Measurements from ENCODE around the gene MIER2. TPM values are rescaled to one million over a fixed set of nuclear protein-coding genes. Genes with fewer than 3 reads are reported as not detected.
"Not testable (repeated sequence)": the region's sequence is repeated elsewhere in the genome, so short reads cannot be mapped to it uniquely, and the experiment has no call there.

Gene MIER2
- polyA plus RNA-seq (2013, experiment 1 of 2), result 30.7 TPM
- 37.0 TPM for polyA plus RNA-seq (2013, experiment 2 of 2)

- Histone ChIP-seq H3K4me1 (ENCODE audit: insufficient read depth, low read length) (peaks cover 5% of the 10 kb centered on the region; the same call in 1 of the 2 replicates), H3K36me3 (ENCODE audit: insufficient read depth, low read length) (peaks cover 18% of the 10 kb centered on the region), H3K4me3 (ENCODE audit: low read length) (peak within 1 kb of the TSS; percentile 77), H3K27ac (ENCODE audit: low read depth, low read length) (peak within 1 kb of the TSS; percentile 50; the same call in 1 of the 2 replicates), H3K27me3 (ENCODE audit: insufficient read depth, low read length) (peaks cover 10% of the 10 kb centered on the region; the same call in 1 of the 2 replicates), H3K9me3 (ENCODE audit: insufficient read depth, low read depth, low read length) (no peaks in the 10 kb centered on the region), H3K9ac (ENCODE audit: low read depth, low read length) (peak within 1 kb of the TSS; percentile 68)
- WGBS, result 15% methylated on average over 77 of the region's 77 CpGs
These were observed at the start of gene MIER2 for GRCh38 chr19:344625-345319. MIER2 (minus strand) TSS chr19:344796; CDS start chr19:344782, 14 bp downstream.

- not testable (repeated sequence) for H3K27ac ChIP-seq (ENCODE audit: low read depth, low read length); H3K9me3 ChIP-seq (ENCODE audit: insufficient read depth, low read depth, low read length)
- peaks cover 11% of the 10 kb centered on the region; the same call in 1 of the 2 replicates for H3K4me1 ChIP-seq (ENCODE audit: insufficient read depth, low read length)
These were observed 49.0 kb upstream of the MIER2 start for GRCh38 chr19:393560-393959.

GRCh38 chr19:392375-392970, 47.9 kb upstream of the MIER2 start:
- H3K9ac ChIP-seq (ENCODE audit: low read depth, low read length), result no peak overlapping the region
- H3K9me3 ChIP-seq (ENCODE audit: insufficient read depth, low read depth, low read length), result peaks cover 4% of the 10 kb centered on the region
- 88% methylated on average over 17 of the region's 17 CpGs for WGBS
- peaks cover 15% of the 10 kb centered on the region; the same call in 1 of the 2 replicates for H3K4me1 ChIP-seq (ENCODE audit: insufficient read depth, low read length)
- no peak overlapping the region for H3K27ac ChIP-seq (ENCODE audit: low read depth, low read length)
- H3K4me3 ChIP-seq (ENCODE audit: low read length), result no peak overlapping the region
- H3K27me3 ChIP-seq (ENCODE audit: insufficient read depth, low read length), result no peaks in the 10 kb centered on the region
- H3K36me3 ChIP-seq (ENCODE audit: insufficient read depth, low read length), result no peaks in the 10 kb centered on the region

More at GRCh38 chr19:393560-393959, 49.0 kb upstream of the MIER2 start:
- not testable (repeated sequence) for H3K9ac ChIP-seq (ENCODE audit: low read depth, low read length); H3K36me3 ChIP-seq (ENCODE audit: insufficient read depth, low read length); H3K4me3 ChIP-seq (ENCODE audit: low read length); H3K27me3 ChIP-seq (ENCODE audit: insufficient read depth, low read length)

GRCh38 chr19:391726-392374, 47.3 kb upstream of the MIER2 start:
- peaks cover 4% of the 10 kb centered on the region for H3K9me3 ChIP-seq (ENCODE audit: insufficient read depth, low read depth, low read length)
- peaks cover 17% of the 10 kb centered on the region; the same call in 1 of the 2 replicates for H3K4me1 ChIP-seq (ENCODE audit: insufficient read depth, low read length)
- no peaks in the 10 kb centered on the region for H3K36me3 ChIP-seq (ENCODE audit: insufficient read depth, low read length)
- no peak overlapping the region for H3K4me3 ChIP-seq (ENCODE audit: low read length)
- WGBS, result 92% methylated on average over 30 of the region's 30 CpGs
- no peak overlapping the region for H3K27ac ChIP-seq (ENCODE audit: low read depth, low read length)
- H3K27me3 ChIP-seq (ENCODE audit: insufficient read depth, low read length), result no peaks in the 10 kb centered on the region
- no peak overlapping the region for H3K9ac ChIP-seq (ENCODE audit: low read depth, low read length)

GRCh38 chr19:391207-391557, 46.6 kb upstream of the MIER2 start:
- Histone ChIP-seq H3K27me3 (ENCODE audit: insufficient read depth, low read length) (no peaks in the 10 kb centered on the region), H3K27ac (ENCODE audit: low read depth, low read length) (no peak overlapping the region), H3K9ac (ENCODE audit: low read depth, low read length) (no peak overlapping the region), H3K4me3 (ENCODE audit: low read length) (no peak overlapping the region), H3K36me3 (ENCODE audit: insufficient read depth, low read length) (no peaks in the 10 kb centered on the region), H3K4me1 (ENCODE audit: insufficient read depth, low read length) (peaks cover 20% of the 10 kb centered on the region), H3K9me3 (ENCODE audit: insufficient read depth, low read depth, low read length) (peaks cover 4% of the 10 kb centered on the region)
- 91% methylated on average over 2 of the region's 2 CpGs for WGBS

GRCh38 chr19:390386-391206, 46.0 kb upstream of the MIER2 start:
- Histone ChIP-seq H3K4me1 (ENCODE audit: insufficient read depth, low read length) (peaks cover 21% of the 10 kb centered on the region), H3K4me3 (ENCODE audit: low read length) (no peak overlapping the region), H3K27me3 (ENCODE audit: insufficient read depth, low read length) (no peaks in the 10 kb centered on the region), H3K36me3 (ENCODE audit: insufficient read depth, low read length) (no peaks in the 10 kb centered on the region), H3K27ac (ENCODE audit: low read depth, low read length) (no peak overlapping the region), H3K9ac (ENCODE audit: low read depth, low read length) (no peak overlapping the region), H3K9me3 (ENCODE audit: insufficient read depth, low read depth, low read length) (peaks cover 2% of the 10 kb centered on the region)
- 96% methylated on average over 30 of the region's 30 CpGs for WGBS

- no peaks in the 10 kb centered on the region for H3K27me3 ChIP-seq (ENCODE audit: insufficient read depth, low read length)
- no peak overlapping the region for H3K27ac ChIP-seq (ENCODE audit: low read depth, low read length)
- H3K4me1 ChIP-seq (ENCODE audit: insufficient read depth, low read length), result peaks cover 21% of the 10 kb centered on the region
- no peak overlapping the region for H3K4me3 ChIP-seq (ENCODE audit: low read length)
- H3K36me3 ChIP-seq (ENCODE audit: insufficient read depth, low read length), result no peaks in the 10 kb centered on the region
- 90% methylated on average over 12 of the region's 12 CpGs for WGBS
- no peak overlapping the region for H3K9ac ChIP-seq (ENCODE audit: low read depth, low read length)
- no peaks in the 10 kb centered on the region; the same call in 1 of the 2 replicates for H3K9me3 ChIP-seq (ENCODE audit: insufficient read depth, low read depth, low read length)
These were observed 45.3 kb upstream of the MIER2 start for GRCh38 chr19:389935-390289.

- Histone ChIP-seq H3K4me3 (ENCODE audit: low read length) (no peak overlapping the region), H3K36me3 (ENCODE audit: insufficient read depth, low read length) (no peaks in the 10 kb centered on the region), H3K9ac (ENCODE audit: low read depth, low read length) (no peak overlapping the region), H3K27me3 (ENCODE audit: insufficient read depth, low read length) (no peaks in the 10 kb centered on the region), H3K4me1 (ENCODE audit: insufficient read depth, low read length) (peaks cover 24% of the 10 kb centered on the region), H3K9me3 (ENCODE audit: insufficient read depth, low read depth, low read length) (no peaks in the 10 kb centered on the region; the same call in 1 of the 2 replicates), H3K27ac (ENCODE audit: low read depth, low read length) (no peak overlapping the region)
- 82% methylated on average over 21 of the region's 21 CpGs for whole genome bisulfite sequencing
These were observed 44.8 kb upstream of the MIER2 start for GRCh38 chr19:389255-389934.

GRCh38 chr19:388691-389090, 44.1 kb upstream of the MIER2 start:
- Histone ChIP-seq H3K36me3 (ENCODE audit: insufficient read depth, low read length) (no peaks in the 10 kb centered on the region), H3K4me1 (ENCODE audit: insufficient read depth, low read length) (peaks cover 28% of the 10 kb centered on the region), H3K9me3 (ENCODE audit: insufficient read depth, low read depth, low read length) (no peaks in the 10 kb centered on the region), H3K27me3 (ENCODE audit: insufficient read depth, low read length) (no peaks in the 10 kb centered on the region), H3K27ac (ENCODE audit: low read depth, low read length) (no peak overlapping the region), H3K9ac (ENCODE audit: low read depth, low read length) (no peak overlapping the region), H3K4me3 (ENCODE audit: low read length) (no peak overlapping the region)
- WGBS, result 88% methylated on average over 17 of the region's 17 CpGs

GRCh38 chr19:387777-388176, 43.2 kb upstream of the MIER2 start:
- H3K9me3 ChIP-seq (ENCODE audit: insufficient read depth, low read depth, low read length), result no peaks in the 10 kb centered on the region
- WGBS, result 87% methylated on average over 17 of the region's 21 CpGs

More at GRCh38 chr19:387777-388176, 43.2 kb upstream of the MIER2 start:
- Histone ChIP-seq H3K4me3 (ENCODE audit: low read length) (no peak overlapping the region), H3K36me3 (ENCODE audit: insufficient read depth, low read length) (no peaks in the 10 kb centered on the region), H3K4me1 (ENCODE audit: insufficient read depth, low read length) (peaks cover 28% of the 10 kb centered on the region), H3K27me3 (ENCODE audit: insufficient read depth, low read length) (no peaks in the 10 kb centered on the region), H3K27ac (ENCODE audit: low read depth, low read length) (peak overlapping the region; percentile 71; the same call in 1 of the 2 replicates), H3K9ac (ENCODE audit: low read depth, low read length) (no peak overlapping the region)

Data from HUES64 (cell line).